22Rv1 (cell line): ENCODE measurements around the gene PCNP.
"Not testable (repeated sequence)": the region's sequence is repeated elsewhere in the genome, so short reads cannot be mapped to it uniquely, and the experiment has no call there.

ENCODE experiments used
- H3K27ac ChIP-seq: fragments of 450-650 bp; 2 replicates; pipeline ENCODE4 v1.5.1; 2017
- CTCF ChIP-seq: fragments of 450-650 bp; IDR thresholded peaks from 2 replicates; pipeline ENCODE4 v1.5.1; 2017; ENCODE audit warnings: mild to moderate bottlenecking
- ZFX ChIP-seq: fragments of 450-650 bp; IDR thresholded peaks from 2 replicates; pipeline ENCODE4 v1.6.1; 2017; ENCODE audit warnings: antibody characterized with exemption, borderline replicate concordance

The PCNP gene

GRCh38 chr3:101571028-101571895, 2.7 kb upstream of the PCNP start:
- TF ChIP-seq ZFX (no peak), CTCF (no peak)
- no peak overlapping the region for H3K27ac ChIP-seq

- peak overlapping the region; percentile 94 for H3K27ac ChIP-seq
- TF ChIP-seq ZFX (0 out of 2 replicates have a peak, but pooled peaks have one; percentile 54), CTCF (no peak)
These were observed 570 bp downstream of the PCNP start for GRCh38 chr3:101574388-101575112.

GRCh38 chr3:101577286-101577685, 3.3 kb downstream of the PCNP start:
- no peak for TF ChIP-seq ZFX
- no peak for TF ChIP-seq CTCF
- H3K27ac ChIP-seq: no peak overlapping the region

GRCh38 chr3:101588616-101589015, 14.6 kb downstream of the PCNP start:
- no peak for TF ChIP-seq CTCF
- H3K27ac ChIP-seq: no peak overlapping the region

- TF ChIP-seq ZFX (no peak), CTCF (no peak)
- H3K27ac ChIP-seq: no peak overlapping the region
These were observed 17.1 kb downstream of the PCNP start for GRCh38 chr3:101591071-101591470.

GRCh38 chr3:101602731-101603130, 28.8 kb downstream of the PCNP start:
- TF ChIP-seq ZFX (no peak), CTCF (no peak)
- H3K27ac ChIP-seq: no peak overlapping the region

- no peak overlapping the region for H3K27ac ChIP-seq
- TF ChIP-seq CTCF (no peak), ZFX (no peak)
These were observed 29.2 kb downstream of the PCNP start for GRCh38 chr3:101603184-101603583.

GRCh38 chr3:101605398-101605797, 31.4 kb downstream of the PCNP start:
- not testable (repeated sequence) for H3K27ac ChIP-seq
